GM23338 (cell line): ENCODE measurements around the gene HDAC6. TPM values are rescaled to one million over a fixed set of nuclear protein-coding genes. Genes with fewer than 3 reads are reported as not detected.

Experiments used
- ATAC-seq: fragments of 200-7000 bp; cut with Tn5 transposase; 3 replicates; pipeline ENCODE4 v1.9.1; 2020
- DNase-seq: peaks from one replicate; pipeline ENCODE4 v3.0.0-alpha.2; 2015; ENCODE audit warnings: low spot score
- H2AFZ ChIP-seq: fragments of 200-600 bp; sonication (generic); 2 replicates; pipeline ENCODE4 v1.8.0; 2016; ENCODE audit warnings: antibody characterized with exemption, mild to moderate bottlenecking, moderate library complexity
- H3F3A ChIP-seq: fragments of 200-600 bp; sonication (generic); replicated peaks from 2 replicates; pipeline ENCODE4 v1.8.0; 2017; ENCODE audit warnings: antibody characterized with exemption, mixed run types, low read depth
- H3K27ac ChIP-seq: fragments of 200-600 bp; sonication (generic); 2 replicates; pipeline ENCODE4 v1.6.1; 2016; ENCODE audit warnings: low read depth
- H3K27me3 ChIP-seq: fragments of 200-600 bp; sonication (generic); 2 replicates; pipeline ENCODE4 v1.8.0; 2016; ENCODE audit warnings: mild to moderate bottlenecking, mixed run types, moderate library complexity; ENCODE audit not compliant: insufficient read depth
- H3K36me3 ChIP-seq: fragments of 200-600 bp; sonication (generic); 2 replicates; pipeline ENCODE4 v1.8.0; 2016; ENCODE audit warnings: mild to moderate bottlenecking; ENCODE audit not compliant: insufficient read depth
- H3K4me1 ChIP-seq: fragments of 200-600 bp; sonication (generic); 2 replicates; pipeline ENCODE4 v1.8.0; 2016; ENCODE audit warnings: mild to moderate bottlenecking, moderate library complexity; ENCODE audit not compliant: insufficient read depth
- H3K4me2 ChIP-seq: fragments of 200-600 bp; sonication (generic); 2 replicates; pipeline ENCODE4 v1.7.1; 2017; ENCODE audit warnings: mixed run types
- H3K4me3 ChIP-seq: fragments of 200-600 bp; sonication (generic); 2 replicates; pipeline ENCODE4 v1.6.1; 2016; ENCODE audit warnings: mixed run types
- H3K79me2 ChIP-seq: fragments of 200-600 bp; sonication (generic); replicated peaks from 2 replicates; pipeline ENCODE4 v1.8.0; 2017; ENCODE audit warnings: mild to moderate bottlenecking; ENCODE audit not compliant: insufficient read depth
- H3K9me2 ChIP-seq: fragments of 200-600 bp; sonication (generic); 2 replicates; pipeline ENCODE4 v1.8.0; 2017; ENCODE audit not compliant: insufficient read depth
- H4K20me1 ChIP-seq: fragments of 200-600 bp; sonication (generic); replicated peaks from 2 replicates; pipeline ENCODE4 v1.8.0; 2017; ENCODE audit warnings: mild to moderate bottlenecking; ENCODE audit not compliant: insufficient read depth
- H3K27ac Mint-ChIP-seq: 2 replicates; pipeline ENCODE4 v1.8.0; 2020; ENCODE audit warnings: inconsistent platforms, mild to moderate bottlenecking, moderate library complexity, mixed read lengths
- H3K27me3 Mint-ChIP-seq: 3 replicates; pipeline ENCODE4 v1.8.0; 2022; ENCODE audit warnings: low read depth, mild to moderate bottlenecking, moderate library complexity, mixed read lengths, inconsistent platforms; ENCODE audit not compliant: insufficient read depth, poor library complexity
- H3K36me3 Mint-ChIP-seq: 3 replicates; pipeline ENCODE4 v1.8.0; 2021; ENCODE audit warnings: low read depth, mild to moderate bottlenecking, inconsistent platforms, moderate library complexity, mixed read lengths
- H3K4me1 Mint-ChIP-seq: 3 replicates; pipeline ENCODE4 v1.8.0; 2020; ENCODE audit warnings: mild to moderate bottlenecking, inconsistent platforms, mixed read lengths
- H3K4me3 Mint-ChIP-seq: 3 replicates; pipeline ENCODE4 v1.8.0; 2021; ENCODE audit warnings: moderate library complexity, mild to moderate bottlenecking, inconsistent platforms, mixed read lengths
- H3K9me3 Mint-ChIP-seq: 3 replicates; pipeline ENCODE4 v1.8.0; 2020; ENCODE audit warnings: moderate library complexity, mild to moderate bottlenecking, inconsistent platforms, mixed read lengths
- CTCF ChIP-seq, 2 experiments: fragments of 200-600 bp in 1 of 2; sonication (generic) in 1 of 2; conservative IDR thresholded peaks; 2 replicates each; pipeline versions ENCODE4 v1.5.1 to v1.6.1; 2016 to 2017; ENCODE audit warnings: antibody characterized with exemption in 2 of 2, low read depth in 2 of 2, mild to moderate bottlenecking in 2 of 2, moderate library complexity in 1 of 2
- EZH2 ChIP-seq: fragments of 200-600 bp; sonication (generic); IDR thresholded peaks from one replicate; pipeline ENCODE4 v1.8.0; 2017; ENCODE audit warnings: antibody characterized with exemption, mild to moderate bottlenecking, low read depth; ENCODE audit not compliant: unreplicated experiment
- JUNB ChIP-seq: IDR thresholded peaks from one replicate; pipeline ENCODE4 v1.6.1; 2016; ENCODE audit warnings: antibody characterized with exemption; ENCODE audit not compliant: unreplicated experiment
- NANOG ChIP-seq: IDR thresholded peaks from 2 replicates; pipeline ENCODE4 v1.6.1; 2016; ENCODE audit warnings: antibody characterized with exemption, borderline replicate concordance
- POLR2AphosphoS5 ChIP-seq: IDR thresholded peaks from 2 replicates; pipeline ENCODE4 v1.6.1; 2016; ENCODE audit warnings: antibody characterized with exemption, low read depth
- REST ChIP-seq: IDR thresholded peaks from one replicate; pipeline ENCODE4 v1.6.1; 2018; ENCODE audit warnings: antibody characterized with exemption; ENCODE audit not compliant: unreplicated experiment
- ZNF114 ChIP-seq: fragments of 250-450 bp; sonication (Bioruptor Pico); IDR thresholded peaks from 2 replicates; pipeline ENCODE4 v1.5.0; 2020; ENCODE audit warnings: mild to moderate bottlenecking, moderate library complexity
- ZNF462 ChIP-seq: fragments of 250-450 bp; sonication (Bioruptor Pico); IDR thresholded peaks from 2 replicates; pipeline ENCODE4 v1.5.0; 2020; ENCODE audit warnings: mild to moderate bottlenecking, moderate library complexity
- polyA plus RNA-seq: library from polyadenylated mRNA; unstranded; fragments of >200 nt; fragmentation: Nextera tagmentation; extraction: Ambion mirVana; gene quantifications from 2 replicates; pipeline ENCODE4 v1.2.1, GENCODE V29; 2016
- total RNA-seq: library from RNA; depleted of rRNA; stranded (reverse); fragments of >200 nt; shearing (Covaris generic); gene quantifications from 2 replicates; pipeline ENCODE4 v1.2.3, GENCODE V29; 2014

The HDAC6 gene
- total and polyA plus RNA-seq, 2 experiments from 2014 or later, result 33.0 to 49.8 TPM

- no peak for TF ChIP-seq JUNB
- TF ChIP-seq REST, result no peak
- no peak for TF ChIP-seq ZNF114
- no peak for TF ChIP-seq EZH2
- no peak for TF ChIP-seq CTCF (conservative IDR thresholded peaks at IDR 0.05; ENCODE audit: low read depth in 2 of 2)
- no peak for TF ChIP-seq POLR2AphosphoS5
- TF ChIP-seq NANOG, result no peak
- TF ChIP-seq ZNF462 (CRISPR knock-in tag), result no peak
- Histone ChIP-seq H3K4me2 (no peak overlapping the region), H3K27ac (no peak overlapping the region), H3K4me1 (no peaks in the 10 kb centered on the region), H3K27me3 (no peaks in the 10 kb centered on the region), H3K9me2 (no peaks in the 10 kb centered on the region), H3K4me3 (no peak overlapping the region), H2AFZ (no peak overlapping the region), H3F3A (no peaks in the 10 kb centered on the region), H3K36me3 (no peaks in the 10 kb centered on the region), H4K20me1 (no peaks in the 10 kb centered on the region), H3K79me2 (no peaks in the 10 kb centered on the region)
- no peak for DNase-seq
- Mint-ChIP-seq H3K4me3 (no peak overlapping the region), H3K36me3 (no peaks in the 10 kb centered on the region; the same call in 2 of the 3 replicates), H3K4me1 (no peaks in the 10 kb centered on the region), H3K27ac (no peak overlapping the region), H3K9me3 (no peaks in the 10 kb centered on the region; the same call in 2 of the 3 replicates), H3K27me3 (peaks cover 10% of the 10 kb centered on the region)
- no peak for ATAC-seq
Observed at GRCh38 chrX:48792219-48792618, 9.6 kb upstream of the HDAC6 start.
